Neural progenitor cell (in vitro differentiated cells): Measurements from ENCODE around the gene JPH3. TPM values are rescaled to one million over a fixed set of nuclear protein-coding genes. Genes with fewer than 3 reads are reported as not detected.

Source experiments
- DNase-seq: peaks from one replicate; pipeline ENCODE4 v3.0.0-alpha.2; 2016; ENCODE audit warnings: low spot score
- H2AFZ ChIP-seq: fragments of 200-600 bp; sonication (generic); replicated peaks from 2 replicates; pipeline ENCODE4 v1.6.1; 2016; ENCODE audit warnings: antibody characterized with exemption
- H3F3A ChIP-seq: fragments of 200-600 bp; sonication (generic); 2 replicates; pipeline ENCODE4 v1.6.1; 2016; ENCODE audit warnings: antibody characterized with exemption, low read depth
- H3K27ac ChIP-seq: fragments of 200-600 bp; sonication (generic); 2 replicates; pipeline ENCODE4 v1.5.1; 2016; ENCODE audit warnings: mild to moderate bottlenecking
- H3K27me3 ChIP-seq: fragments of 200-600 bp; sonication (generic); 2 replicates; pipeline ENCODE4 v1.6.1; 2016; ENCODE audit warnings: mild to moderate bottlenecking, moderate library complexity
- H3K36me3 ChIP-seq: fragments of 200-600 bp; sonication (generic); 2 replicates; pipeline ENCODE4 v1.5.1; 2016
- H3K4me1 ChIP-seq: fragments of 200-600 bp; sonication (generic); 2 replicates; pipeline ENCODE4 v1.6.1; 2016; ENCODE audit warnings: mixed run types
- H3K4me2 ChIP-seq: fragments of 200-600 bp; sonication (generic); 2 replicates; pipeline ENCODE4 v1.6.1; 2016
- H3K4me3 ChIP-seq: fragments of 200-600 bp; sonication (generic); 2 replicates; pipeline ENCODE4 v1.5.1; 2016
- H3K79me2 ChIP-seq: fragments of 200-600 bp; sonication (generic); 2 replicates; pipeline ENCODE4 v1.6.1; 2016; ENCODE audit warnings: low read depth
- H3K9ac ChIP-seq: fragments of 200-600 bp; sonication (generic); 2 replicates; pipeline ENCODE4 v1.6.1; 2016
- H3K9me3 ChIP-seq: fragments of 200-600 bp; sonication (generic); 2 replicates; pipeline ENCODE4 v1.5.1; 2016; ENCODE audit warnings: low read depth
- H4K20me1 ChIP-seq: fragments of 200-600 bp; sonication (generic); 2 replicates; pipeline ENCODE4 v1.6.1; 2016; ENCODE audit warnings: low read depth
- H3K27ac Mint-ChIP-seq: 3 replicates; pipeline ENCODE4 v1.8.0; 2021; ENCODE audit warnings: mixed read lengths
- H3K27me3 Mint-ChIP-seq: 2 replicates; pipeline ENCODE4 v1.8.0; 2022; ENCODE audit warnings: low read depth, mild to moderate bottlenecking, inconsistent platforms, moderate library complexity, mixed read lengths; ENCODE audit not compliant: insufficient read depth
- H3K36me3 Mint-ChIP-seq: 3 replicates; pipeline ENCODE4 v1.8.0; 2021; ENCODE audit warnings: mixed read lengths
- H3K4me1 Mint-ChIP-seq: 3 replicates; pipeline ENCODE4 v1.8.0; 2021; ENCODE audit warnings: mixed read lengths
- H3K4me3 Mint-ChIP-seq: 3 replicates; pipeline ENCODE4 v1.8.0; 2021; ENCODE audit warnings: mild to moderate bottlenecking, moderate library complexity, mixed read lengths
- H3K9me3 Mint-ChIP-seq: 3 replicates; pipeline ENCODE4 v1.8.0; 2020; ENCODE audit warnings: mixed read lengths
- CTCF ChIP-seq: fragments of 200-600 bp; sonication (generic); IDR thresholded peaks from 2 replicates; pipeline ENCODE4 v1.5.1; 2017; ENCODE audit warnings: antibody characterized with exemption, mild to moderate bottlenecking
- EZH2 ChIP-seq: fragments of 200-600 bp; sonication (generic); IDR thresholded peaks from 2 replicates; pipeline ENCODE4 v1.6.1; 2017; ENCODE audit warnings: antibody characterized with exemption, mild to moderate bottlenecking, moderate library complexity
- EZH2phosphoT487 ChIP-seq: fragments of 200-600 bp; sonication (generic); IDR thresholded peaks from 2 replicates; pipeline ENCODE4 v1.6.1; 2017; ENCODE audit warnings: antibody characterized with exemption
- total RNA-seq: library from RNA; depleted of rRNA; stranded (reverse); fragments of >200 nt; gene quantifications from 2 replicates; pipeline ENCODE4 v1.2.3, GENCODE V29; 2015; ENCODE audit warnings: low replicate concordance

The JPH3 gene
- total RNA-seq, 1 donor from 2014 or later, result 7.1 TPM

GRCh38 chr16:87728026-87728425 is 125.7 kb downstream of the JPH3 start:
- H2AFZ ChIP-seq, result no peak overlapping the region
- no peak overlapping the region for H3K4me3 ChIP-seq
- H3K27me3 ChIP-seq, result no peaks in the 10 kb centered on the region
- Mint-ChIP-seq H3K9me3 (no peaks in the 10 kb centered on the region), H3K27me3 (no peaks in the 10 kb centered on the region), H3K4me1 (peaks cover 21% of the 10 kb centered on the region), H3K27ac (no peak overlapping the region), H3K4me3 (no peak overlapping the region), H3K36me3 (peaks cover 30% of the 10 kb centered on the region)
- no peaks in the 10 kb centered on the region for H3K36me3 ChIP-seq
- H3K79me2 ChIP-seq, result peaks cover 6% of the 10 kb centered on the region
- no peak overlapping the region for H3K27ac ChIP-seq
- H4K20me1 ChIP-seq, result no peaks in the 10 kb centered on the region
- no peak overlapping the region for H3K4me2 ChIP-seq
- H3K4me1 ChIP-seq, result no peaks in the 10 kb centered on the region
- H3K9ac ChIP-seq, result no peak overlapping the region
- DNase-seq, result no peak
- TF ChIP-seq CTCF (no peak), EZH2phosphoT487 (no peak), EZH2 (no peak)
- no peaks in the 10 kb centered on the region for H3K9me3 ChIP-seq
- no peaks in the 10 kb centered on the region for H3F3A ChIP-seq

- H3K9ac ChIP-seq, result no peak overlapping the region
- H3K9me3 Mint-ChIP-seq, result no peaks in the 10 kb centered on the region
- H3K36me3 Mint-ChIP-seq, result peaks cover 24% of the 10 kb centered on the region
Observed at GRCh38 chr16:87729266-87729954, 127.1 kb downstream of the JPH3 start.

GRCh38 chr16:87731607-87732006 is 129.3 kb downstream of the JPH3 start:
- Histone ChIP-seq H3K4me3 (no peak overlapping the region), H3K4me1 (no peaks in the 10 kb centered on the region), H3F3A (no peaks in the 10 kb centered on the region), H3K27me3 (no peaks in the 10 kb centered on the region), H3K79me2 (peaks cover 28% of the 10 kb centered on the region), H3K27ac (no peak overlapping the region), H3K9ac (no peak overlapping the region), H3K9me3 (no peaks in the 10 kb centered on the region), H3K4me2 (no peak overlapping the region), H2AFZ (no peak overlapping the region), H3K36me3 (no peaks in the 10 kb centered on the region), H4K20me1 (peaks cover 6% of the 10 kb centered on the region)
- no peak overlapping the region for H3K27ac Mint-ChIP-seq
- no peak overlapping the region for H3K4me3 Mint-ChIP-seq
- peaks cover 11% of the 10 kb centered on the region for H3K4me1 Mint-ChIP-seq
- no peaks in the 10 kb centered on the region for H3K9me3 Mint-ChIP-seq
- no peaks in the 10 kb centered on the region for H3K27me3 Mint-ChIP-seq
- no peak for TF ChIP-seq EZH2
- no peak for TF ChIP-seq EZH2phosphoT487
- TF ChIP-seq CTCF, result no peak
- H3K36me3 Mint-ChIP-seq, result peaks cover 22% of the 10 kb centered on the region
- DNase-seq, result no peak

More at GRCh38 chr16:87729266-87729954, 127.1 kb downstream of the JPH3 start:
- Mint-ChIP-seq H3K4me1 (peaks cover 13% of the 10 kb centered on the region), H3K4me3 (no peak overlapping the region), H3K27ac (no peak overlapping the region), H3K27me3 (no peaks in the 10 kb centered on the region)
- Histone ChIP-seq H3K27ac (no peak overlapping the region), H3K9me3 (no peaks in the 10 kb centered on the region), H3K79me2 (peaks cover 13% of the 10 kb centered on the region), H3K4me1 (no peaks in the 10 kb centered on the region), H4K20me1 (no peaks in the 10 kb centered on the region), H3K4me3 (no peak overlapping the region), H3K36me3 (no peaks in the 10 kb centered on the region), H2AFZ (no peak overlapping the region), H3F3A (no peaks in the 10 kb centered on the region), H3K27me3 (no peaks in the 10 kb centered on the region), H3K4me2 (no peak overlapping the region)
- DNase-seq, result no peak
- TF ChIP-seq EZH2 (no peak), EZH2phosphoT487 (no peak), CTCF (no peak)
